Measurements from ENCODE around the gene RPL28. TPM values are rescaled to one million over a fixed set of nuclear protein-coding genes. Genes with fewer than 3 reads are reported as not detected.

The RPL28 gene
- total RNA-seq, 1 experiment from 2014 or later = 2,505 TPM

- Mint-ChIP-seq H3K9me3 (no peaks in the 10 kb centered on the region), H3K27ac (0 out of 2 replicates have a peak overlapping the region, but pooled peaks have one; percentile 2), H3K27me3 (ENCODE audit: low read depth) (peaks cover 8% of the 10 kb centered on the region), H3K36me3 (no peaks in the 10 kb centered on the region), H3K4me3 (peak overlapping the region; percentile 62), H3K4me1 (peaks cover 23% of the 10 kb centered on the region)
- CTCF ChIA-PET = interaction anchor here (1.1 kb wide), 1 partner anchor 22 kb away, joined by 3 read pairs; no protein-coding TSS in a partner anchor
- ATAC-seq (peak; percentile 42), DNase-seq (ENCODE audit: low spot score) (peak; percentile 88)
- TF ChIP-seq SP1 (CRISPR knock-in tag; conservative IDR thresholded peaks at IDR 0.05) (peak; percentile 42), AFF4 (CRISPR knock-in tag; IDR thresholded peaks at IDR 0.05; ENCODE audit: borderline replicate concordance) (no peak)
- POLR2A ChIA-PET = interaction anchor here (0.6 kb wide), 1 partner anchor 143 kb away, joined by 3 read pairs; no protein-coding TSS in a partner anchor
These were observed 54.8 kb downstream of the RPL28 start for GRCh38 chr19:55440411-55441105.

DNA sequence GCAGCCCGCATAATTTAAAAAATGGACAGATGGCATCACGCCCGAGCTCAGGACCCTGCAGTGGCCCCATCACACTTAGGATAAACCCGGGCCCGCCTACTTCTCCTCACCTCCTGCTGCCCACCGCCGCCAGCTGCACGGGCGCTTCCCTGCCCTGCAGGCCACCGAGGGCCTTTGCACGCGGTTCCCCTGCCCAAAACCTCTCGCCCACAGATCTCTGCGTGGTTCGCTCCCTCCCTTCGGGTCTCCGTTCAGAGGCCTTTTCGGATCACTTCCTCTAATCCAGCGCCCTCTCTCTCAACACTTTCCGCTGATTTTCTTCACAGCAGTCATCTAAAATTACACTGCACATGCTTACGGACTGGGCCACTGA is 55.6 kb downstream of the RPL28 start:
- ATAC-seq = no peak
- CTCF ChIA-PET = interaction anchor here (0.8 to 1.4 kb wide), 5 partner anchors 20 to 165 kb away, joined by 3 read pairs; partner anchors contain the start of gene ISOC2
- H3K4me1 Mint-ChIP-seq = peaks cover 23% of the 10 kb centered on the region

DNA sequence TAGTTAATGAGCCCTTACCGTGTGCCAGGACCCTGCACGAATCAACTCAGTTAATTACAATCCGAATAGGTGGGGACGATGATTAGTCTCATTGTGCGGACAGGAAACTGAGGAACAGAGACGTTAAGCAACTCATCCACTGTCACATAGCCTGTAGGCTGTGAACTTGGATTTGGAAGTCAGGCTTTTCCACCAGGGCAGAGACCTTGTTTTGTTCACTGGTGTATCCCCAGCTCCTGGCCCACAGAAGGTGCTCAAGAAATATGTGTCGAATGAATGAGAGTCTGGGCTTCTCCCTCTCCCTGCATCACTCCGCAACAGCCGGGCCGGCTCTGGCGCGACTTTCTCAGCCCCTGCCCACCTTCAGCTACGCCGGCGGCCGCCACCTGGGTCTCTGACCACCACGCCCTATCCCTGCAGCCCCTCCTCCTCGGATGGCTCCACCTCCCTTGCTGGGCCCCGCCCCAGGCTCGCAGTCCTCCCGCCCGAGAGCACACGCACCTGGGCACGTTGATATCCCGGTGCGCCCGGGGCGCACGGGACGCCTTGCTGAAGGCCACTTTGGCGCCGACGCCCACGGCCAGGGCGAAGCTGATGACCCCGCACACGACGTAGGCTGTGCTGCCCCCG is 56.1 kb downstream of the RPL28 start:
- ChIA-PET CTCF (interaction anchor here (0.7 to 1.4 kb wide), 7 partner anchors 20 to 281 kb away, joined by 3 read pairs; partner anchors contain the start of gene ISOC2), POLR2A (no interaction called here)
- DNase-seq (ENCODE audit: low spot score) (peak; percentile 90), ATAC-seq (peak; percentile 75)
- no peaks in the 10 kb centered on the region for H3K9me3 Mint-ChIP-seq
- no peaks in the 10 kb centered on the region for H3K36me3 Mint-ChIP-seq
- no peak overlapping the region; the same call in 1 of the 2 replicates for H3K27ac Mint-ChIP-seq
- peaks cover 23% of the 10 kb centered on the region for H3K4me1 Mint-ChIP-seq
- H3K27me3 Mint-ChIP-seq (ENCODE audit: low read depth) = peaks cover 8% of the 10 kb centered on the region
- H3K4me3 Mint-ChIP-seq = peak overlapping the region; percentile 62
- TF ChIP-seq E2F1 (CRISPR knock-in tag; IDR thresholded peaks at IDR 0.05) (no peak), SP1 (CRISPR knock-in tag; conservative IDR thresholded peaks at IDR 0.05) (0 out of 2 replicates have a peak, but pooled peaks have one; percentile 18), CREB1 (CRISPR knock-in tag; IDR thresholded peaks at IDR 0.05) (no peak), SMAD3 (CRISPR knock-in tag; IDR thresholded peaks at IDR 0.05; ENCODE audit: borderline replicate concordance) (no peak), CBFB (CRISPR knock-in tag; IDR thresholded peaks at IDR 0.05; ENCODE audit: low read depth) (no peak), MAX (CRISPR knock-in tag; IDR thresholded peaks at IDR 0.05) (peak; percentile 60), TP53 (CRISPR knock-in tag; IDR thresholded peaks at IDR 0.05) (no peak), HMGXB4 (CRISPR knock-in tag; IDR thresholded peaks at IDR 0.05) (no peak), TEAD4 (CRISPR knock-in tag; IDR thresholded peaks at IDR 0.05) (no peak), ZNF138 (CRISPR knock-in tag; conservative IDR thresholded peaks at IDR 0.05) (no peak), FOXJ3 (CRISPR knock-in tag; IDR thresholded peaks at IDR 0.05; ENCODE audit: borderline replicate concordance) (no peak)
- TF ChIP-seq, protein P1, sequence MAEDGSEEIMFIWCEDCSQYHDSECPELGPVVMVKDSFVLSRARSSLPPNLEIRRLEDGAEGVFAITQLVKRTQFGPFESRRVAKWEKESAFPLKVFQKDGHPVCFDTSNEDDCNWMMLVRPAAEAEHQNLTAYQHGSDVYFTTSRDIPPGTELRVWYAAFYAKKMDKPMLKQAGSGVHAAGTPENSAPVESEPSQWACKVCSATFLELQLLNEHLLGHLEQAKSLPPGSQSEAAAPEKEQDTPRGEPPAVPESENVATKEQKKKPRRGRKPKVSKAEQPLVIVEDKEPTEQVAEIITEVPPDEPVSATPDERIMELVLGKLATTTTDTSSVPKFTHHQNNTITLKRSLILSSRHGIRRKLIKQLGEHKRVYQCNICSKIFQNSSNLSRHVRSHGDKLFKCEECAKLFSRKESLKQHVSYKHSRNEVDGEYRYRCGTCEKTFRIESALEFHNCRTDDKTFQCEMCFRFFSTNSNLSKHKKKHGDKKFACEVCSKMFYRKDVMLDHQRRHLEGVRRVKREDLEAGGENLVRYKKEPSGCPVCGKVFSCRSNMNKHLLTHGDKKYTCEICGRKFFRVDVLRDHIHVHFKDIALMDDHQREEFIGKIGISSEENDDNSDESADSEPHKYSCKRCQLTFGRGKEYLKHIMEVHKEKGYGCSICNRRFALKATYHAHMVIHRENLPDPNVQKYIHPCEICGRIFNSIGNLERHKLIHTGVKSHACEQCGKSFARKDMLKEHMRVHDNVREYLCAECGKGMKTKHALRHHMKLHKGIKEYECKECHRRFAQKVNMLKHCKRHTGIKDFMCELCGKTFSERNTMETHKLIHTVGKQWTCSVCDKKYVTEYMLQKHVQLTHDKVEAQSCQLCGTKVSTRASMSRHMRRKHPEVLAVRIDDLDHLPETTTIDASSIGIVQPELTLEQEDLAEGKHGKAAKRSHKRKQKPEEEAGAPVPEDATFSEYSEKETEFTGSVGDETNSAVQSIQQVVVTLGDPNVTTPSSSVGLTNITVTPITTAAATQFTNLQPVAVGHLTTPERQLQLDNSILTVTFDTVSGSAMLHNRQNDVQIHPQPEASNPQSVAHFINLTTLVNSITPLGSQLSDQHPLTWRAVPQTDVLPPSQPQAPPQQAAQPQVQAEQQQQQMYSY (CRISPR knock-in tag; IDR thresholded peaks at IDR 0.05) = no peak

More for the DNA sequence above, 55.6 kb downstream of the RPL28 start:
- peak overlapping the region; percentile 62 for H3K4me3 Mint-ChIP-seq
- no peak for DNase-seq (ENCODE audit: low spot score)
- H3K9me3 Mint-ChIP-seq = no peaks in the 10 kb centered on the region
- peaks cover 8% of the 10 kb centered on the region for H3K27me3 Mint-ChIP-seq (ENCODE audit: low read depth)
- POLR2A ChIA-PET = no interaction called here
- no peak overlapping the region; the same call in none of the 2 replicates for H3K27ac Mint-ChIP-seq
- H3K36me3 Mint-ChIP-seq = no peaks in the 10 kb centered on the region
- no peak for TF ChIP-seq ESRRA (CRISPR knock-in tag; IDR thresholded peaks at IDR 0.05; ENCODE audit: borderline replicate concordance)
- TF ChIP-seq SOX15 (CRISPR knock-in tag; IDR thresholded peaks at IDR 0.05) = no peak
- TF ChIP-seq KAT7 (CRISPR knock-in tag; IDR thresholded peaks at IDR 0.05; ENCODE audit: borderline replicate concordance) = no peak
- no peak for TF ChIP-seq ZNF219 (CRISPR knock-in tag; IDR thresholded peaks at IDR 0.05; ENCODE audit: borderline replicate concordance)
- TF ChIP-seq E2F4 (CRISPR knock-in tag; IDR thresholded peaks at IDR 0.05; ENCODE audit: borderline replicate concordance, low read depth) = no peak
- no peak for TF ChIP-seq RELA (CRISPR knock-in tag; IDR thresholded peaks at IDR 0.05; ENCODE audit: borderline replicate concordance)
- TF ChIP-seq NR1H2 (CRISPR knock-in tag; IDR thresholded peaks at IDR 0.05) = no peak
- TF ChIP-seq CREB1 (CRISPR knock-in tag; IDR thresholded peaks at IDR 0.05) = no peak
